Stomach smooth muscle (tissue), 2 donors: Measurements from ENCODE around the gene CRYBA2.

Experiments
- H3K27ac ChIP-seq: one replicate; pipeline ENCODE4 v1.7.0; 2013; ENCODE audit warnings: mild to moderate bottlenecking, low read length, inconsistent platforms
- H3K27me3 ChIP-seq, 2 donors: one replicate each; pipeline ENCODE4 v1.7.0; 2013; ENCODE audit warnings: low read length in 2 of 2; ENCODE audit not compliant: insufficient read depth in 2 of 2, control insufficient read depth in 1 of 2
- H3K36me3 ChIP-seq, 2 donors: one replicate each; pipeline ENCODE4 v1.7.0; 2013; ENCODE audit warnings: low read length in 2 of 2; ENCODE audit not compliant: control insufficient read depth in 2 of 2, insufficient read depth in 2 of 2
- H3K4me1 ChIP-seq: one replicate; pipeline ENCODE4 v1.7.0; 2013; ENCODE audit warnings: low read length; ENCODE audit not compliant: control insufficient read depth, insufficient read depth
- H3K4me3 ChIP-seq, 2 donors: one replicate each; pipeline ENCODE4 v1.7.0; 2013; ENCODE audit warnings: low read length in 2 of 2
- H3K9ac ChIP-seq, 2 donors: one replicate each; pipeline ENCODE4 v1.7.0; 2013; ENCODE audit warnings: low read length in 2 of 2, mild to moderate bottlenecking in 1 of 2
- H3K9me3 ChIP-seq, 2 donors: one replicate each; pipeline ENCODE4 v1.7.0; 2013; ENCODE audit warnings: low read length in 2 of 2; ENCODE audit not compliant: control insufficient read depth in 2 of 2
- donor health status: healthy.
- donor health status: Pancreatic carcinoma.

Gene CRYBA2

DNA sequence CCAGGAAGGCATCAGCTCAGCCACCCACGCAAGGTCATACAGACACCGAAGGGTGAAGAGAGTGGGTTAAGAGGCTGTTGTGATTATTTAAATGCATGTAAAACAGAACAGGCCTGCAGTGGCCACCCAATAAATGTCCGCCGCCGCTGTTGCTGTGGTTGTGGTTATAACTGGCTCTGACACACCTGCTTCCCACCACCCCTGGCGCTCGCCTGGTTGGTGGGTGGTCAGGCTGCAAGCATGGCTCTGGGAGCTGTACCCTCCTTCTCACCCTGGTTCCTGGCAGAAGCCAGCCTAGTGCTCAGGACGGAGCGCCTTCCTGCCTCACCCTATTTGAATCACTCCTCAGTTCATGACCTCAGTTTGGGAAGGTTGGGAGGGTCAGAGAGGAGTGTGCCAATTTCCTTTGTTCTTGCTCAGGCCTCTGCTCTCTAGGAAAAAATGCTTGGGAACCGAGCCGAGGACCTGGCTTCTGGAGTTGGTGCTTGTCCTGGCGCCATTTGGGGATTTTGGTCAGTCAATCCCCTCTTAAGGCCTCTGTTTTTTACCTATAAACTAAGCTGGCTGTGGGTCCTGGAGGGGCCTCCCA, 5.3 kb upstream of the CRYBA2 start:
- Histone ChIP-seq H3K9me3 (no peaks in the 10 kb centered on the region), H3K27ac (no peak overlapping the region), H3K9ac (no peak overlapping the region), H3K4me1 (peaks cover 34% of the 10 kb centered on the region), H3K27me3 (peaks cover 68 to 72% of the 10 kb centered on the region in 2 donors), H3K4me3 (no peak overlapping the region), H3K36me3 (no peaks in the 10 kb centered on the region)

DNA sequence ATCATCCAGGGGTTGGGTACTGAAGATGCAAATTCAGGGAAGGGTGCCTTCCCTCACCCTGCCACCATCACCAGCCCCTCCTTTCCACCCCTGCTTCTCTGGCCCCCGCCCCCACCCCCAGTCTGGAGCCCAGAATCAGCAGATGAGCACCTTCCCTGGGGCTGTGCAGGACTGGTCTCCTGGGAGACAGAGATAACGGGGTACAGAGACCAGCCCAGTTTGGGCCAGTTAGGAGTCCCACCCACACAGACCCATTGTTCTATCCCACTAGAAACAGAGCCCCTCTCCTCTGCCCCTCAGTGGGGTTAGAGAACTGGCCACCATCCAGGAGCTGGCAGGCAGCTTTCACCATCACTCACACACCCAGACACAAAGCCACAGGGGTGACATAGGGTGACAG, 4.5 kb upstream of the CRYBA2 start:
- Histone ChIP-seq H3K4me1 (peaks cover 37% of the 10 kb centered on the region), H3K9me3 (no peaks in the 10 kb centered on the region), H3K36me3 (no peaks in the 10 kb centered on the region), H3K4me3 (no peak overlapping the region), H3K27ac (no peak overlapping the region), H3K9ac (no peak overlapping the region), H3K27me3 (peaks cover 68 to 73% of the 10 kb centered on the region in 2 donors)

DNA sequence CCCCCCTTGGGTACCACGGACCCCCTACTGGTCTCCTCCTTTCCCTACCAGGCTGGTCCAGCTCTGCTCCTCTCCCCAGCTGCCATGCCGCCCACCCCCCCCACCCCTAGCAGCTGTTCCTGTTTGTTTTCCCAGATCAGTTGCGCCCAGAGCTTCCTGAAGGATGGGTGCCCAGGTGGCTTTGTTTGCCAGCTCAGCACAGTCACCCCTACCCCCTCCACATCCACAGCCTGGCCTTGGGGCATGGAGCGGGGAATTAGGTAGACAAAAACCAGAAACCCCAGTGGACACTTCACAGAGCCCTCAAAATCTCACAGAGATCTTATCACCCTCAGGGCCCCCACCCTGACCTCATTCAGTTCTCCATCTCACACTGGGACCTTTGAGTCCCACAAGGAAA, 3.7 kb upstream of the CRYBA2 start:
- peaks cover 30% of the 10 kb centered on the region for H3K4me1 ChIP-seq
- no peaks in the 10 kb centered on the region for H3K36me3 ChIP-seq
- H3K9ac ChIP-seq, result no peak overlapping the region
- no peak overlapping the region for H3K4me3 ChIP-seq
- peaks cover 68 to 73% of the 10 kb centered on the region in 2 donors for H3K27me3 ChIP-seq
- no peaks in the 10 kb centered on the region for H3K9me3 ChIP-seq
- H3K27ac ChIP-seq, result no peak overlapping the region

DNA sequence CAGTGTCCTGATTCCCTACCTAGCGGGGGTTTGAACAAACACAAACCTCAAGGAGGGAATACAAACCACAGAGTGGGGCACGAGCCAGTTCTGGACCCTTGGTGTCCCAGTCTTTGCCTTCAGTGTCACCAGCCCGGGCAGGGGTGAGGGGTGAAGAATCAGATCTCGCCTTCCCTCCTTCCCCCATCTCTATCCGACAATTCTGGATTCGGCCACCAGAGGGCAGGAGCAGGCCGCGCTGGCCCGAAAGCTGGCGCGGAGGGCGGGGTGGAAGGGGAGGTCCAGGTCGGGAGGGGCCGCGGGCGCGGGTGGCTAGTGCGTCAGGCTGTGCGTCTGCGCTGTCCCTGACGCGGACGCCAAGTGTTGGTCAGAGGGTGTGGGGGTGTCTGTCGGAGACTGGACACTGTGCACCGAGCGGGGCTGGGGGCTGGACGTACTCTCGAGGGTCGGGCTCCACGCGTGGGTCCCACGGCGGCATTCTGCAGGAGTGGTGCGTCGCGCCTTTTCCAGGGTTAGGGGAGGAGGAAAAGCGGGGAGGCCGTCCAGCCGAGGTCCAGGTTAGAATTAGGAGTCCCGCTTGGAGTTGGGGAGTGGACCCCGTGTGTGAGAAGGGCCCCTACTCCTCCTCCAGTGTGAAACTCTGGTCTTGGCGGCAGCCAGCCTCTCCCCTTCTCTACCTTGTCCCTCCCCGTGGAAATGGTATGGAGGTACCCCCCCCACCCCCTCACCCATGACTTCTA, 2.9 kb upstream of the CRYBA2 start:
- H3K9ac ChIP-seq, result peak overlapping the region in 1 of 2 donors; percentile 21
- H3K4me3 ChIP-seq, result peak overlapping the region; percentile 65 to 69
- peaks cover 68 to 75% of the 10 kb centered on the region in 2 donors for H3K27me3 ChIP-seq
- H3K27ac ChIP-seq, result no peak overlapping the region
- H3K9me3 ChIP-seq, result no peaks in the 10 kb centered on the region
- H3K36me3 ChIP-seq, result no peaks in the 10 kb centered on the region
- peaks cover 24% of the 10 kb centered on the region for H3K4me1 ChIP-seq

DNA sequence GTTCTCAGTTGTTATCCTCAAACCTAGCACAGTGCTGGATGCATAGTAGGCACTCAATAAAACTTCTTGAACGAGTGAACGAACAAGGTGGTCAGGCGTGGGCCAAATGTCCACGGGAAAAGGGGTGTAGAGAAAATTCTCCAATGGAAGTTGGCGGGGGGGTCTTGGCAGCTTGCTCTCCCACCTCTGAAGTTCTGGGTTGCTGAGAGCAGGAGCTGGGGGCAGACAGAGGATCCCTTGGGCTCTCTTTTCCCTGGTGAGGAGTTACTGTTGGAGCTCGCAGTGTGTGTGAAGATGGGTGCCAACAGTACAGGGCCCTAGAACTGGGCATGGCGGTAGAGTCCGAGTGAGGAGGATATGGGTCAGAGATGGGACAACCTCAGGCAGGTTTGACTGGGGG, 2.3 kb upstream of the CRYBA2 start:
- peak overlapping the region; percentile 65 to 69 for H3K4me3 ChIP-seq
- no peak overlapping the region for H3K27ac ChIP-seq
- no peaks in the 10 kb centered on the region for H3K9me3 ChIP-seq
- no peaks in the 10 kb centered on the region for H3K36me3 ChIP-seq
- peaks cover 68 to 75% of the 10 kb centered on the region in 2 donors for H3K27me3 ChIP-seq
- no peak overlapping the region for H3K9ac ChIP-seq
- H3K4me1 ChIP-seq, result peaks cover 24% of the 10 kb centered on the region

DNA sequence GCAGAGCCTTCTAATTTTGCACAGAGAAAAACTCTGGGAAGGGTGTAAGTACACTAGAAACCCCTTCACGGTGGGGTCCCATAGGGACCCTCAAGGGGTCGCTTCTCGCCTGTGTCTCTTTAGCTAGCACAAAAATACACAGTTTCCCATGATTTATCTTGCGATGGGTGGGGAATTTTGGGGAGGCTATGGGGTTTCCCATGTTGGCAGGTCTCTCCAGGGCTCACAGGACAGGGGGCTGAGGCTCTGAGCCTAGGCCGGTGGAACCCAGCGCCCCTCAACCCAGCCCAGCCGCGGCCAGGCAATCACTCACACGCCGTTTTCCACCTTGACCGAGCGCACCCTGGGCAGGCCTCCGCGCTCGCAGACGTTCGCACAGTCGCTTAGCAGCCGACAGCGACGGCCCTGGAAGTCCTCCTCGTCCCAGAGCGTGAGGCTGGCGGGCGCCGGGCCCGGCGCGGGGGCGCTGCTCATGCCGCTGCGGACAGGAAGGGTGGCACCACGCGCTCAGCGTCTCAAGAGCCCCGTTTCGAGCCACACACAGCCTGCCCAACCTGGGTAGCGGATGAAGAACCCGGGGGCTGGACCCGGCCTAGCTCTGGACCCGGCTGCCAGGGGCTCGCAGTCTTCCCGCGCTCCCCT, 398 bp downstream of the CRYBA2 start:
- Histone ChIP-seq H3K36me3 (no peaks in the 10 kb centered on the region), H3K9me3 (no peaks in the 10 kb centered on the region), H3K9ac (no peak overlapping the region), H3K27me3 (peaks cover 82 to 84% of the 10 kb centered on the region in 2 donors), H3K4me3 (peak overlapping the region; percentile 40 to 69), H3K27ac (no peak overlapping the region), H3K4me1 (peaks cover 24% of the 10 kb centered on the region)

DNA sequence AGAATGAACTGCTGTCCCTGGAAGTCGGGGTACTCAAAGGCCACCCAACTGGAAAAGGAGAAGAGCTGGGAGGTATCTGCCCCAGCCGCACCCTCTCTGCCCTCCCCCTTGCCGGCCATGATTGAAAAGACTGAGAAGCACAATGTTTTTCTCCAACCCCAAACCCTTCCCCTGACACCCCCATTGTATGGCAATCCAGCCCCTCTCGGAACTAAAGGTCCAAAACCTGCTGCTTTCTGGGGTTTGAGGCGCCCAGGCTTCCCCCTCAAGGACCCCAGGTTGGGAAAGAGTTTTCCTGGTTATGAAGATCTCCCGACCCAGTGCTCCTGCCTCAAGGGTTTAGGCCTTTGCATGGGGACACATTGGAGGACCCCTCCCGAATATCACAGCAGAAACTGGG, 1.0 kb downstream of the CRYBA2 start:
- no peak overlapping the region for H3K27ac ChIP-seq
- H3K27me3 ChIP-seq, result peaks cover 86 to 89% of the 10 kb centered on the region in 2 donors

DNA sequence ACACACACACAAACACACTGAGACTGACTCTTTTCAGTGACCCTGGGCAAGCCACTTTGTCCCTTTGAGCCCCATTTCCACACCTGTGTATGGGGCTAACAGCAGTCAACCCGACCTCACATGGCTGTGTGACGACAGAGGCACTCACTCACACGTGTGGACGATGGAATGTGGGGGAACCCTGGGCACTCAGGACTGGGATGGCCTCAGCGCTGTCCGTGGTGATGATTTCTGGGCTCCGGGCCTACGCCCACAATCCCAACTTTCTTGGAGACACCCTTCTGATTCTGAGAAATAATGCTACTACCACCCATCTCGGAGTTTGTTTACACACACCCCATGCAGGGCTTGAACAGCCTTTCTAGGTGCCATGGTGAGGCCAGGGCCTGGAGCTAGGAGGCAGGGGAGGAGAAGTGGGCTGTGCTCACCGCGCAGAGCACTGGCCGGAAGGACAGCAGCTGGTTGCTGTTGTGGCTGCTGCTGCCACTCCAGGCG, 1.5 kb downstream of the CRYBA2 start:
- Histone ChIP-seq H3K4me1 (peaks cover 24% of the 10 kb centered on the region), H3K4me3 (no peak overlapping the region), H3K9me3 (no peaks in the 10 kb centered on the region), H3K27me3 (peaks cover 89 to 93% of the 10 kb centered on the region in 2 donors), H3K36me3 (no peaks in the 10 kb centered on the region), H3K27ac (no peak overlapping the region), H3K9ac (no peak overlapping the region)

More for the DNA sequence above, 1.0 kb downstream of the CRYBA2 start:
- H3K9ac ChIP-seq, result no peak overlapping the region
- no peaks in the 10 kb centered on the region for H3K36me3 ChIP-seq
- no peaks in the 10 kb centered on the region for H3K9me3 ChIP-seq
- no peak overlapping the region for H3K4me3 ChIP-seq
- peaks cover 24% of the 10 kb centered on the region for H3K4me1 ChIP-seq

DNA sequence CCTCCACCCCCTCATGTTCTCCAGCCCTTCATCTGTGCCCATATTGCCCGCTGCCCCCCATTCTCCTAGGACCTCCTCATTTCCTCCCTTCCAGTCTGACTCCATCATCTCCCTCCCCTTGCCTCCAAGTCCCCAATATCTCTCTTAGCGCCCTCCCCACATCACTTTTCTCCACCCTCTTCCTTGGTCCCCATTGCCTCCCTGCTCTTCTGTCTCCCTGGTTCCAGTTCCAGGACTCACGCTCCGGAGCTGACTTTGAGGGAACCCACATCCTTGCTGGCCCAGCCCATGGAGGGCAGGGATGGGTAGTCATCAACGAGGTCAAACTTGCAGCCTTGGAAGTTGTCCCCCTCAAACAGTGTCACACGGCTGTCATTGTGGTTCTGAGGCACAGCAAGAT, 2.6 kb downstream of the CRYBA2 start:
- Histone ChIP-seq H3K27me3 (peaks cover 93 to 94% of the 10 kb centered on the region in 2 donors), H3K9me3 (no peaks in the 10 kb centered on the region), H3K9ac (no peak overlapping the region), H3K27ac (no peak overlapping the region), H3K4me1 (peaks cover 18% of the 10 kb centered on the region), H3K4me3 (no peak overlapping the region), H3K36me3 (no peaks in the 10 kb centered on the region)

DNA sequence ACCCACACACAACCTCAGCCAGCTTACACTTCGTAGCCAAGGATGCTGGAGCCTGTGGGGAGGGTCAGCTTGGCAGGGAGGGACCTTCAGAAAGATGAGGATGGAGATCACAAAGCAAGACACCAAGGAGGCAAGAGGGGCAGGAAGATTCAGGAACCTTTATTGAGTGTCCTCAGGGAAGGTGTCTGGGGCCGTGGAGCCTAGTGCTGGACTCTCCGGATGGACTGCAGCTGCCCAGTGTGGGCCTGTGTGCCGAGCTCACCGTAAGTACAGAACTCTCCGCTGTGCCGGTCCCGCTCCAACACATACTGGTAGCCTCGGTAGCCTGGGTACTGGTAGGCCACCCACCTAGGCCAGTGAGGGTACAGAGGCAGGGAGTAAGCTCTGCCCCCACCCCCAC, 3.2 kb downstream of the CRYBA2 start:
- Histone ChIP-seq H3K9ac (no peak overlapping the region), H3K4me1 (peaks cover 22% of the 10 kb centered on the region), H3K36me3 (no peaks in the 10 kb centered on the region), H3K9me3 (no peaks in the 10 kb centered on the region), H3K4me3 (no peak overlapping the region), H3K27ac (no peak overlapping the region), H3K27me3 (peaks cover 87 to 89% of the 10 kb centered on the region in 2 donors)
